ENCODE results near the gene LLGL2.
"Not testable (repeated sequence)": the region's sequence is repeated elsewhere in the genome, so short reads cannot be mapped to it uniquely, and the experiment has no call there.

The LLGL2 gene

DNA sequence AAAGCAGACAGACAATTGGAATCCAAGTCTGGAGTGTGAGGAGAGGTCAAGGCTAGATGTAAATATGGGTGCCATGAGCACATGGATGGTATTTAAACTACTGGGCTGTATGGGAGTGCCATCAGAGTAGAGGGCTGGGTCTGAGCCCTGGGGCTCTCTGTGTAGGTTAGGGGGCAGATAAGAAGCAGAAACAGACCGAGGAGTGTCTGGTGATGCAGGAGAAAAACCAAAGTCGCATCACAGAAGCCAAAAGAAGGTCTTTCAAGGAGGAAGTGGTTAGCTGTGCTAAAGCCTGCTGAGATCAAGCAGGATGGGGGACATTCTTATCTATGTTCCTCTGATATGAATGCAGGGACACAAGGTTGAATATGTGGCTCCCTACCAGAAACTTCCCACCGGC lies 7.3 kb upstream of the LLGL2 start:
- DNase-seq (ENCODE audit: low read depth) = no peak
- no peak overlapping the region for H3K4me3 ChIP-seq (ENCODE audit: low read depth, low read length)
- TF ChIP-seq, protein P1, sequence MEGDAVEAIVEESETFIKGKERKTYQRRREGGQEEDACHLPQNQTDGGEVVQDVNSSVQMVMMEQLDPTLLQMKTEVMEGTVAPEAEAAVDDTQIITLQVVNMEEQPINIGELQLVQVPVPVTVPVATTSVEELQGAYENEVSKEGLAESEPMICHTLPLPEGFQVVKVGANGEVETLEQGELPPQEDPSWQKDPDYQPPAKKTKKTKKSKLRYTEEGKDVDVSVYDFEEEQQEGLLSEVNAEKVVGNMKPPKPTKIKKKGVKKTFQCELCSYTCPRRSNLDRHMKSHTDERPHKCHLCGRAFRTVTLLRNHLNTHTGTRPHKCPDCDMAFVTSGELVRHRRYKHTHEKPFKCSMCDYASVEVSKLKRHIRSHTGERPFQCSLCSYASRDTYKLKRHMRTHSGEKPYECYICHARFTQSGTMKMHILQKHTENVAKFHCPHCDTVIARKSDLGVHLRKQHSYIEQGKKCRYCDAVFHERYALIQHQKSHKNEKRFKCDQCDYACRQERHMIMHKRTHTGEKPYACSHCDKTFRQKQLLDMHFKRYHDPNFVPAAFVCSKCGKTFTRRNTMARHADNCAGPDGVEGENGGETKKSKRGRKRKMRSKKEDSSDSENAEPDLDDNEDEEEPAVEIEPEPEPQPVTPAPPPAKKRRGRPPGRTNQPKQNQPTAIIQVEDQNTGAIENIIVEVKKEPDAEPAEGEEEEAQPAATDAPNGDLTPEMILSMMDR (conservative IDR thresholded peaks at IDR 0.05; ENCODE audit: low read depth, low read length) = no peak

DNA sequence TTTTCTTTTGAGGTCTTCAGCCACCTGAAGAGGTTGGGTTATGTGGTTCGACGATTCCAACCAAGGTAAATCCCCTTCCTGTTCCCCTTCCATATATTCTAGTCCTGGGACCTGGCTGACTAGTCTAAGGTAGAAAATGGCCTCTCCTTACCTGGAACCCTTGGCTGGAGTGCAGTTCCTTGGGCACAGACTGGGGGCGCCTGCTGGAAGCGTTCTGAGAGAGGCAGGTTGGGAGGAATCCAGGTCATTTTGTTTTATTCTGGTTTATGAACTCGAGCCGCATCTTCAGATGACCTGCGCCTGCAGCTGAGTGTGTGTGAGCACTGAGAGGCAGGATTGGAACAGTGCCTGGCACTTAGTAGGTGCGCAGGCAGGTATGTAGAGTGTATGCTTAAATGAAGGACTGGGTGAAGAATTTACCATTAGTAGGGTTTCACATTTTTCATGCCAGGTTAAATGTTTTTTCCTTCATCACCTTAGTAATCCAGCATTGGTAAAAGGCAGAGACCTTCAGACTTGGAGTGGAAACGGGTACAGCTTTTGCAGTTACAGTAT lies 6.4 kb upstream of the LLGL2 start:
- TF ChIP-seq, protein P1 (conservative IDR thresholded peaks at IDR 0.05; ENCODE audit: low read depth, low read length) = no peak
- no peak for DNase-seq (ENCODE audit: low read depth)
- no peak overlapping the region for H3K4me3 ChIP-seq (ENCODE audit: low read depth, low read length)

GRCh38 chr17:75520413-75520812 lies 5.1 kb upstream of the LLGL2 start:
- not testable (repeated sequence) for H3K4me3 ChIP-seq (ENCODE audit: low read depth, low read length); DNase-seq (ENCODE audit: low read depth)

DNA sequence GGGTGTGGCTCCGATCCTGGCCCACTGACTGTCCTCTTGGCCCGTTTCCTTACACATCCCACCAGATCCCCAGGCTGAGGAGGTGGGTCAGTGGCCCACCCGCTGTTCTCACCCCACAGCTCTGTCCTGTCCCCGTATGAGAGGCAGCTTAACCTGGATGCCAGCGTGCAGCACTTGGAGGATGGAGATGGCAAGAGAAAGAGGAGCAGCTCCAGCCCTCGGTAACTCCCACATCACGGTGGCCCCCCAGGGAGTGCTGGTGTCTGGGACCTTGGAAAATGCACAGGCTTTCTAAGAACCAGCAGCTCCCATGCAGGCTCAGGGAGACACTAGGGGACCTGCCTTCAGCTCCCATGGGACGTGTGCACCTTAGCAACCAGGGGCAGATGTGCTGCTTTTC lies 4.2 kb upstream of the LLGL2 start:
- no peak for DNase-seq (ENCODE audit: low read depth)
- TF ChIP-seq, protein P1 (conservative IDR thresholded peaks at IDR 0.05; ENCODE audit: low read depth, low read length) = no peak
- no peak overlapping the region for H3K4me3 ChIP-seq (ENCODE audit: low read depth, low read length)

DNA sequence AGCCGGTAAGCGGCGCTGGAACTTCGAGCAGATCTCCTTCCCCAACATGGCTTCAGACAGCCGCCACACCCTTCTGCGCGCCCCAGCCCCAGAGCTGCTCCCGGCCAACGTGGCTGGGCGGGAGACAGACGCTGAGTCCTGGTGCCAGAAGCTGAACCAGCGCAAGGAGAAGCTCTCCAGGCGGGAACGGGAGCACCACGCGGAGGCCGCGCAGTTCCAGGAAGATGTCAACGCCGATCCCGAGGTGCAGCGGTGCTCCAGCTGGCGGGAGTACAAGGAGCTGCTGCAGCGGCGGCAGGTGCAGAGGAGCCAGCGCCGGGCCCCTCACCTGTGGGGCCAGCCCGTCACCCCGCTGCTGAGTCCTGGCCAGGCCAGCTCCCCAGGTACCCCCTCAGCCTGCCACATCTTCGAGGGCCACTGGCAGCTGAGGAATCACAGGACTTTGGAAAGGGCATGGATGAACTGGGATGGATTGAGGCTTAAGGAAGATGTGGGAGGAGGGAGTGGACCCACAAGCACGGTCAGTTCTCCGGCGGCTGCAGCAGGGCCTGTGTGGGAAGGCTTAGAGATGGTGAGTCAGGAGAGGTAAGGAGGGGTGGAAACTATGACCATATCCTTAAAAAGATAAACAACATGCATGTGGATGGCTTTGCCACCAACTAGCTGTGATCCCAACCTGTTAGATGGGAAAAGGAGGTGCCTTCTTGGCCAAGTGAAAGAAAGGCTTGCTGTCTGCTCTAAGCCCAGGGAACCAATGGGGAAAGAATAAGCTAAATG lies 3.4 kb upstream of the LLGL2 start:
- TF ChIP-seq, protein P1 (conservative IDR thresholded peaks at IDR 0.05; ENCODE audit: low read depth, low read length) = no peak
- DNase-seq (ENCODE audit: low read depth) = no peak
- no peak overlapping the region for H3K4me3 ChIP-seq (ENCODE audit: low read depth, low read length)

GRCh38 chr17:75523647-75524046 lies 1.9 kb upstream of the LLGL2 start:
- no peak overlapping the region for H3K4me3 ChIP-seq (ENCODE audit: low read depth, low read length)
- DNase-seq (ENCODE audit: low read depth) = no peak
- TF ChIP-seq, protein P1 (conservative IDR thresholded peaks at IDR 0.05; ENCODE audit: low read depth, low read length) = no peak

GRCh38 chr17:75524269-75524969 lies 1.1 kb upstream of the LLGL2 start:
- peak overlapping the region; percentile 59 for H3K4me3 ChIP-seq (ENCODE audit: low read depth, low read length)
- DNase-seq (ENCODE audit: low read depth) = no peak
- TF ChIP-seq, protein P1 (conservative IDR thresholded peaks at IDR 0.05; ENCODE audit: low read depth, low read length) = no peak
